ENCODE measurements around the gene TMEM260. TPM values are rescaled to one million over a fixed set of nuclear protein-coding genes. Genes with fewer than 3 reads are reported as not detected.

Gene TMEM260
- polyA plus RNA-seq, 1 of the 3 experiments (the other 2 are of a cell fraction): 5.4 TPM

DNA sequence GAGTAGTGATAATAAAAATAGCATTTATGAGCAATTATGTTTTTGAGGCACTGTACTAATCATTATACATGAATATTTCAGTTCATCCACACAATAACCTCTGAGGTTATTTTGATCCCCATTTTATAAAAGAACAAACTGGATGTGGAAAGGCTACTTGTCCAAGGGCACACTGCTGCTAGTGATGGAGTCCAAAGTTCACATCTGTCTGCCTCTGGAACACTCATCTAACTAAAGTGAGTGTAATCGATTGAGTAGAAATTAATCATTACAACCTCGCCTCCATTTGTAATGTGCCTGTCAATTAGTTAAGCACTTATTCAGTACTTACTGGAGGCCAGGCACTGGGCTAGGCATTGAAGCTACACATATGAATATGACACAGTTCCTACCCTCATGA lies 55.4 kb downstream of the TMEM260 start:
- WGBS (ENCODE audit: low lambda C conversion rate): 90% methylated on average over 2 of the region's 2 CpGs
- CTCF ChIA-PET: interaction anchor here (0.9 to 1.0 kb wide), 2 partner anchors 13 to 17 kb away, joined by 3 read pairs; no protein-coding TSS in a partner anchor
- H3K36me3 ChIP-seq (replicated peaks in 1 of 2; ENCODE audit: control insufficient read depth in 1 of 2, insufficient read depth in 2 of 2, low read length in 1 of 2): peaks cover 64 to 74% of the 10 kb centered on the region in 2 experiments
- no peaks in the 10 kb centered on the region for H3K4me1 ChIP-seq (ENCODE audit: control insufficient read depth in 1 of 2, insufficient read depth in 2 of 2, low read depth in 1 of 2, low read length in 1 of 2)
- H4K20me1 ChIP-seq (ENCODE audit: insufficient read depth): no peaks in the 10 kb centered on the region
- H3K9ac ChIP-seq: no peak overlapping the region
- DNase-seq: no peak
- no peak overlapping the region for H3K27ac ChIP-seq (ENCODE audit: low read depth in 2 of 2, low read length in 1 of 2)
- peaks cover 4% of the 10 kb centered on the region; the same call in 1 of the 2 replicates for H3K9me3 ChIP-seq
- no peaks in the 10 kb centered on the region for H3K9me2 ChIP-seq
- no peaks in the 10 kb centered on the region for H3K79me2 ChIP-seq (ENCODE audit: insufficient read depth)
- no peaks in the 10 kb centered on the region for H3K27me3 ChIP-seq (ENCODE audit: insufficient read depth)
- H3F3A ChIP-seq (replicated peaks; ENCODE audit: insufficient read depth): no peaks in the 10 kb centered on the region
- no peak for TF ChIP-seq FOXM1 (IDR thresholded peaks at IDR 0.05; ENCODE audit: low read depth)
- TF ChIP-seq TCF12 (IDR thresholded peaks at IDR 0.05): no peak
- TF ChIP-seq TEAD4 (IDR thresholded peaks at IDR 0.05; ENCODE audit: borderline replicate concordance, insufficient read depth): no peak
- TF ChIP-seq, protein P1, sequence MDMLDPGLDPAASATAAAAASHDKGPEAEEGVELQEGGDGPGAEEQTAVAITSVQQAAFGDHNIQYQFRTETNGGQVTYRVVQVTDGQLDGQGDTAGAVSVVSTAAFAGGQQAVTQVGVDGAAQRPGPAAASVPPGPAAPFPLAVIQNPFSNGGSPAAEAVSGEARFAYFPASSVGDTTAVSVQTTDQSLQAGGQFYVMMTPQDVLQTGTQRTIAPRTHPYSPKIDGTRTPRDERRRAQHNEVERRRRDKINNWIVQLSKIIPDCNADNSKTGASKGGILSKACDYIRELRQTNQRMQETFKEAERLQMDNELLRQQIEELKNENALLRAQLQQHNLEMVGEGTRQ (IDR thresholded peaks at IDR 0.05; ENCODE audit: borderline replicate concordance, low read depth, low read length): no peak
- no peak for TF ChIP-seq ELF1 (IDR thresholded peaks at IDR 0.05)
- TF ChIP-seq, protein P2, sequence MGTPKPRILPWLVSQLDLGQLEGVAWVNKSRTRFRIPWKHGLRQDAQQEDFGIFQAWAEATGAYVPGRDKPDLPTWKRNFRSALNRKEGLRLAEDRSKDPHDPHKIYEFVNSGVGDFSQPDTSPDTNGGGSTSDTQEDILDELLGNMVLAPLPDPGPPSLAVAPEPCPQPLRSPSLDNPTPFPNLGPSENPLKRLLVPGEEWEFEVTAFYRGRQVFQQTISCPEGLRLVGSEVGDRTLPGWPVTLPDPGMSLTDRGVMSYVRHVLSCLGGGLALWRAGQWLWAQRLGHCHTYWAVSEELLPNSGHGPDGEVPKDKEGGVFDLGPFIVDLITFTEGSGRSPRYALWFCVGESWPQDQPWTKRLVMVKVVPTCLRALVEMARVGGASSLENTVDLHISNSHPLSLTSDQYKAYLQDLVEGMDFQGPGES (IDR thresholded peaks at IDR 0.05; ENCODE audit: low read depth, low read length): no peak
- TF ChIP-seq, protein P3, sequence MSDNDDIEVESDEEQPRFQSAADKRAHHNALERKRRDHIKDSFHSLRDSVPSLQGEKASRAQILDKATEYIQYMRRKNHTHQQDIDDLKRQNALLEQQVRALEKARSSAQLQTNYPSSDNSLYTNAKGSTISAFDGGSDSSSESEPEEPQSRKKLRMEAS (IDR thresholded peaks at IDR 0.05; ENCODE audit: low read depth): no peak
- TF ChIP-seq, protein P4, sequence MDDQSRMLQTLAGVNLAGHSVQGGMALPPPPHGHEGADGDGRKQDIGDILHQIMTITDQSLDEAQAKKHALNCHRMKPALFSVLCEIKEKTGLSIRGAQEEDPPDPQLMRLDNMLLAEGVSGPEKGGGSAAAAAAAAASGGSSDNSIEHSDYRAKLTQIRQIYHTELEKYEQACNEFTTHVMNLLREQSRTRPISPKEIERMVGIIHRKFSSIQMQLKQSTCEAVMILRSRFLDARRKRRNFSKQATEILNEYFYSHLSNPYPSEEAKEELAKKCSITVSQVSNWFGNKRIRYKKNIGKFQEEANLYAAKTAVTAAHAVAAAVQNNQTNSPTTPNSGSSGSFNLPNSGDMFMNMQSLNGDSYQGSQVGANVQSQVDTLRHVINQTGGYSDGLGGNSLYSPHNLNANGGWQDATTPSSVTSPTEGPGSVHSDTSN (IDR thresholded peaks at IDR 0.05): no peak
- no peak overlapping the region for H3K4me3 ChIP-seq (ENCODE audit: low read depth in 2 of 2, low read length in 1 of 2)
- POLR2A ChIA-PET: no interaction called here
- H2AFZ ChIP-seq (ENCODE audit: low read depth): no peak overlapping the region
- no peak overlapping the region for H3K4me2 ChIP-seq

DNA sequence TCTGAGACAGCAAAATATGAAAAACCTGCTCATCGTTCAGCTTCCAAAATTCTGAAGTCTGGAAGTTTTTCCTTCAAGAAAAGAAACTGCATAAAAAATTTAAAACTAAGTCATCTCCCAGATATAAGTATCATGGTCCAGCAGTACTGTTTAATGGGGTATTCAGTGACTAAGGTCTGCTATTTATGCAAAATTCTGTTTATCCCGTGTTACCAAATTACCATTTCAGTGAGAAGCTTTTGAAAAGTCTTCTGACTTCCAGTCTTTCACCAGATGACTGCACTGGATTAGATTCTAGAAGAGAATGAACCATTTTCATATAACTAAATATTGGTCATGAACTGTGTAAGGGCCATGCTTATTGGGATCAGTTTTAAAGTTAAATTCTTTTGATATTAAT lies 67.9 kb downstream of the TMEM260 start:
- ChIA-PET POLR2A (no interaction called here), CTCF (interaction anchor here (0.7 to 2.1 kb wide), 3 partner anchors 12 to 535 kb away, joined by 3 to 7 read pairs (median 5); no protein-coding TSS in a partner anchor)
- H3K4me3 ChIP-seq (ENCODE audit: low read depth in 2 of 2, low read length in 1 of 2): no peak overlapping the region
- no peaks in the 10 kb centered on the region for H3K9me3 ChIP-seq
- H3K79me2 ChIP-seq (ENCODE audit: insufficient read depth): no peaks in the 10 kb centered on the region
- DNase-seq: no peak
- no peaks in the 10 kb centered on the region for H3F3A ChIP-seq (replicated peaks; ENCODE audit: insufficient read depth)
- no peak overlapping the region for H2AFZ ChIP-seq (ENCODE audit: low read depth)
- TF ChIP-seq ELF1 (IDR thresholded peaks at IDR 0.05): no peak
- H4K20me1 ChIP-seq (ENCODE audit: insufficient read depth): no peaks in the 10 kb centered on the region
- H3K9ac ChIP-seq: no peak overlapping the region
- WGBS (ENCODE audit: low lambda C conversion rate): 78% methylated on average over 2 of the region's 2 CpGs
- peaks cover 4 to 5% of the 10 kb centered on the region in 2 experiments for H3K36me3 ChIP-seq (replicated peaks in 1 of 2; ENCODE audit: control insufficient read depth in 1 of 2, insufficient read depth in 2 of 2, low read length in 1 of 2)
- H3K27me3 ChIP-seq (ENCODE audit: insufficient read depth): no peaks in the 10 kb centered on the region
- no peak overlapping the region for H3K27ac ChIP-seq (ENCODE audit: low read depth in 2 of 2, low read length in 1 of 2)
- no peak overlapping the region for H3K4me2 ChIP-seq
- no peaks in the 10 kb centered on the region for H3K9me2 ChIP-seq
- no peaks in the 10 kb centered on the region for H3K4me1 ChIP-seq (ENCODE audit: control insufficient read depth in 1 of 2, insufficient read depth in 2 of 2, low read depth in 1 of 2, low read length in 1 of 2)
